Measurements from ENCODE around the gene WDFY2. TPM values are rescaled to one million over a fixed set of nuclear protein-coding genes. Genes with fewer than 3 reads are reported as not detected.

The WDFY2 gene
- total and polyA plus RNA-seq, 2 of the 13 experiments (the other 11 are each of a cell fraction or from before 2014, with no cell fraction given): 22.6 to 27.0 TPM

GRCh38 chr13:51727634-51728274 is 143.5 kb downstream of the WDFY2 start:
- POLR2A ChIA-PET: no interaction called here
- no peak for FAIRE-seq

More at GRCh38 chr13:51727634-51728274, 143.5 kb downstream of the WDFY2 start:
- WGBS (ENCODE audit: low lambda C conversion rate): 91% methylated on average over 8 of the region's 8 CpGs
- CTCF ChIA-PET (ENCODE audit: low intra/inter-chr PET ratio, low total read pairs): no interaction called here
- in situ Hi-C loops (cut with HindIII; ENCODE audit: extremely low pct_ligation_motif_present, low pct_unique_long_range_greater_than_20kb) (no loop called here), intact Hi-C loops (cut with micrococcal nuclease; ENCODE audit: unreplicated experiment) (no loop called here)
- ATAC-seq (no peak), DNase-seq (ENCODE audit: low spot score) (no peak)
- Histone ChIP-seq H3K4me3 (replicated peaks in 1 of 3; ENCODE audit: insufficient read depth in 1 of 3, low read depth in 2 of 3, low read length in 3 of 3) (no peak overlapping the region), H3K27ac (ENCODE audit: extremely low read length, insufficient read depth, low read length) (no peak overlapping the region), H3K9me3 (ENCODE audit: low read length) (no peaks in the 10 kb centered on the region), H3K79me2 (ENCODE audit: insufficient read depth, low read length) (no peaks in the 10 kb centered on the region), H3K4me2 (ENCODE audit: low read depth, low read length) (no peak overlapping the region), H4K20me1 (ENCODE audit: insufficient read depth, low read length) (no peaks in the 10 kb centered on the region), H2AFZ (ENCODE audit: low read length) (no peak overlapping the region), H3K9ac (ENCODE audit: insufficient read depth, low read depth, low read length) (no peak overlapping the region), H3K27me3 (ENCODE audit: control insufficient read depth in 1 of 2, insufficient read depth in 2 of 2, low read length in 2 of 2) (no peaks in the 10 kb centered on the region), H3K36me3 (replicated peaks in 1 of 2; ENCODE audit: control insufficient read depth in 1 of 2, insufficient read depth in 2 of 2, low read length in 2 of 2) (peaks cover 10 to 57% of the 10 kb centered on the region in 2 experiments), H3K4me1 (ENCODE audit: insufficient read depth, low read length) (peaks cover 37% of the 10 kb centered on the region)
- no peak for TF ChIP-seq NONO (IDR thresholded peaks at IDR 0.05)
- TF ChIP-seq NONO (CRISPR knock-in tag; conservative IDR thresholded peaks at IDR 0.05): no peak
- TF ChIP-seq SP4 (CRISPR knock-in tag; IDR thresholded peaks at IDR 0.05): no peak
- no peak for TF ChIP-seq ZNF567 (CRISPR knock-in tag; IDR thresholded peaks at IDR 0.05; ENCODE audit: borderline replicate concordance)
- no peak for TF ChIP-seq ZHX1 (CRISPR knock-in tag; IDR thresholded peaks at IDR 0.05; ENCODE audit: low read depth)
- TF ChIP-seq, protein P1, sequence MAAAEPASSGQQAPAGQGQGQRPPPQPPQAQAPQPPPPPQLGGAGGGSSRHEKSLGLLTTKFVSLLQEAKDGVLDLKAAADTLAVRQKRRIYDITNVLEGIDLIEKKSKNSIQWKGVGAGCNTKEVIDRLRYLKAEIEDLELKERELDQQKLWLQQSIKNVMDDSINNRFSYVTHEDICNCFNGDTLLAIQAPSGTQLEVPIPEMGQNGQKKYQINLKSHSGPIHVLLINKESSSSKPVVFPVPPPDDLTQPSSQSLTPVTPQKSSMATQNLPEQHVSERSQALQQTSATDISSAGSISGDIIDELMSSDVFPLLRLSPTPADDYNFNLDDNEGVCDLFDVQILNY (CRISPR knock-in tag; conservative IDR thresholded peaks at IDR 0.05): no peak
- no peak for TF ChIP-seq ZNF784 (CRISPR knock-in tag; IDR thresholded peaks at IDR 0.05; ENCODE audit: borderline replicate concordance)
- BruUV-seq (replicated peaks): no TSS peak

Measured in HepG2 (cell line).